ENCODE measurements around the gene CYTH2.

CYTH2 gene

GRCh38 chr19:48493718-48494401 lies 24.7 kb downstream of the CYTH2 start:
- DNase-seq (ENCODE audit: low spot score): no peak

DNA sequence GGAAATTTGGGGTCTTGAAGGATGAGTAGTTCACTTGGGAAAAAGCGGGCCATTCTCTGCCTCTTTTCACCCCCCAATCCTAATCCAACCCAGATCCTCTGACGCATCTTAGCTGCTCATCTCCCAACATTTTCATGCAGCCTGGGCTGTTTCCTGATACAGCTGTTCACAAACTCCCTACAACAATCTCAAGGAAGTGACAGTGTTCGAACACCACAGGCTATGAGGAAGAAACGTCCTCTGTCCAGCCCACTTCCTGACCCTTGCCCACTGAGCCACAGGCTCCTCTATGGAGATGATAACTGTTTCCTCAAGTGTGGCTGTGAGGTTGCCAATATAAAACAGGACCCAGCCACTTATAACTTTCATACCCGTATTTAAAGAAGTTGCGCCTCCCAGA lies 26.2 kb downstream of the CYTH2 start:
- DNase-seq (ENCODE audit: low spot score): no peak

- no peak for DNase-seq (ENCODE audit: low spot score)
Measured at GRCh38 chr19:48496959-48497727, 28.0 kb downstream of the CYTH2 start.

GRCh38 chr19:48497728-48498594 lies 28.8 kb downstream of the CYTH2 start:
- DNase-seq (ENCODE audit: low spot score): no peak

- DNase-seq (ENCODE audit: low spot score): no peak
Measured at GRCh38 chr19:48498595-48499311, 29.6 kb downstream of the CYTH2 start.

- DNase-seq (ENCODE audit: low spot score): no peak
Measured at GRCh38 chr19:48499316-48500090, 30.3 kb downstream of the CYTH2 start.

DNA sequence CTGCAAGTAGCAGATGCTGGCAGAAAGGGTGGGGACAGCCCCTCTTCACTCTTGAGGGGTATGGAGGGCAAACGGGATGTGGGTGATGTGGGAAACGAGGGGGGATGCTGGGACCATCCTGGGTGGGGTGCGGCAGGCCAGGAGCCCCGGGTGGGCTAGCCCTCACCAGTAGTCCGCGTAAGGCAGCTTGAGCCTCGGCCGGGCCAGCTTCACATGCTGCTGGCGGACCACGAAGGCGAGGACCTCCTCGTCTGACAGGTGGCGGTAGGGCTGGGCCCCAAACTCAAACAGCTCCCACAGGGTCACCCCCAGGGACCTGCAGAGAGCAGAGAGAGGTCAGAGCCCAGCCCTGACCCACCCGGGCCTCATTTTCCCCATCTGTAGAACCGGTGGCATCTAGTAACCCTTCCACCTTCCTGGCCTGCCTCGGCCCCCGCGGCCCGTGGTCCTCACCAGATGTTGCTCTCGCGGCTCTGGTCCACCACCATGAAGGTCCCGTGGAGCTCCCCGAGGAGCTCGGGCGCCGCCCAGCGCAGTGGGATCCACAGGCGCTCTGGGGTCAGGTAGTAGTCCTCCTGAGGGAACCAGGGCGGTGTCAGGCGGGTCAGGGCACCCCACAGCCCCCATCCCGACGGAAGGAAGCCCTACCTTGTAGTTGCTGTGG lies 31.8 kb downstream of the CYTH2 start:
- DNase-seq (ENCODE audit: low spot score): no peak

- DNase-seq (ENCODE audit: low spot score): peak; percentile 57
Measured at GRCh38 chr19:48501494-48502349, 32.6 kb downstream of the CYTH2 start.

DNA sequence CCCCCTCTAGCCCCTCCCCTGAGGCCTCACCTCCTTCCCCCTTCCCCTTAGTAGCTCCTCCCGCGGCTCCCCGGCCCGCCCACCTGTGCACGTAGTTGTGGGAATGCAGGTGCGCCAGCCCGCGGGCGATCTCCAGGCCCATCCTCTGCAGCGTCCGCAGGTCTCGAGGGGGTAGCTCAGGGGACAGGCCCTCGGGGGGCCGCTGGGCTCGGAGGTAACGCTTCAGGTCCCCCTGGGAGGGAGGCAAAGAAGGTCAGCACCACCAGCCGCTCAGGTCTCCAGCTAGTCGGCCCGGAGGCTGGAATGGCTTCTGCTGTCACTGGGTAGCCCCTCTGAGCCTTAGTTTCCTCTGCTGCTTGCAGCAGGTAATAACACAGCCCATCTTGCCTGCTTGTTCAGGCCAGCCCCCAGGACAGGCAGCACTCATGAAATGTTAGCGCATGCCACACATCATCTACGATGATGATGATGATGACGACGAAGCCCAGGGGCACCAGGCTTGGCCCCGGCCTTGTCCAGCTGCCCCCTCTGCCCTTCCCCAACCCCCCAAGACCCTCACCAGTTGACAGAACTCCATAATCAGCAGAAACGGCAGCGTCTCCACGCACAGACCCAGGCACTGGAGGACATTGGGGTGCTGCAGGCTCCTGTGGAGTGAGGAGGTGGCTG lies 33.3 kb downstream of the CYTH2 start:
- no peak for DNase-seq (ENCODE audit: low spot score)

DNA sequence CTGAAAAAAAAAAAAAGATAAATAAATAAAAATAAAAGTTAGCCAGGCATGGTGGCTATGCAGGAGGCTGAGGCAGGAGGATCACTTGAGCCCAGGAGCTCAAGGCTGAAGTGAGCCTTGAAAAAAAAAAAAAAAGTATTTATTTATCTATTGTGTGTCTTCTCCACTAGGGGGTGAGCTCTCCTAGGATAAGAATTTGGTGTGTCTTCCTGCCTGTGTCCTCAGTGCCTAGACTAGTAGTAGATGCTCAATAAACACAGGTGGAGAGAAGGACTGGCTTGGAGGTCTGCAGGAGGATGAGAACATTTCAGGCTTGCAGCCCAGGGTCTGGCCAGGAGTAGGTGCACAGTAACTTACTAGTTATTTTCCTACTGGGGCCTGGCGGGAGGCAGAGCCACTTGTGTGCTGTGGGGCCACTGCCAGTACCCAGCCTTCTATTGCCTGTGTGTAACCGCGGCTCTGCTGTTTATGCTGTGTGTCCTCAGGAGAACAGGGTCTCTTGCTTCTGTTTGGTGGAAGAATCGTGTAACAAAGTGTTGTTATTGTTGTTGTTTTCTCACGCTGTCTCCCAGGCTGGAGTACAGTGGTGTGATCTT lies 37.1 kb downstream of the CYTH2 start:
- DNase-seq (ENCODE audit: low spot score): no peak

DNA sequence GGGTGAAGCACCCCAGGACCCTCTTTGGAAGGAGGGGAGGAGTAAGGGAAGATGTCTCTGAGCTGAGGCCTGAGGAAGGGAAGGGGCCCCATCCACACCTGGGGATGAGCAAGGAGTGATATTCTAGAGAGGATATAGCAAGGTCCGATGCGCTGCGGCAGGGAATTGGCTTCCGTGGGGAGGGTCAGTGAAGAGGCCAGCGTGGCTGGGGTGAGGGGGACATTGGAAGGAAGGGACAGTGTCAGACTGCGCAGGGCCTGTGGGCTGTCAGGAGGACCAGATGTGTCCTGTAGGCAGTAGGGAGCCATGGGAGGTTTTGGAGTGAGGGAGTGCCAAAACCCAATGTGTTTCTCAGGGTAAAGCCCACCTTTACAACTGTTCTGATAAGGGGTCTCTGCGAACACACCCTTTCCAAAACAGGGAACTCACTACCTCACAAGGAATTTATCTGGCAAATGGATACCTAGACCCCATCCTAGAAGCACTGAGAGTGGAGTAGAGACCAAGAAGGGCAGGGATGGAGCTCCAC lies 38.8 kb downstream of the CYTH2 start:
- DNase-seq (ENCODE audit: low spot score): no peak

DNA sequence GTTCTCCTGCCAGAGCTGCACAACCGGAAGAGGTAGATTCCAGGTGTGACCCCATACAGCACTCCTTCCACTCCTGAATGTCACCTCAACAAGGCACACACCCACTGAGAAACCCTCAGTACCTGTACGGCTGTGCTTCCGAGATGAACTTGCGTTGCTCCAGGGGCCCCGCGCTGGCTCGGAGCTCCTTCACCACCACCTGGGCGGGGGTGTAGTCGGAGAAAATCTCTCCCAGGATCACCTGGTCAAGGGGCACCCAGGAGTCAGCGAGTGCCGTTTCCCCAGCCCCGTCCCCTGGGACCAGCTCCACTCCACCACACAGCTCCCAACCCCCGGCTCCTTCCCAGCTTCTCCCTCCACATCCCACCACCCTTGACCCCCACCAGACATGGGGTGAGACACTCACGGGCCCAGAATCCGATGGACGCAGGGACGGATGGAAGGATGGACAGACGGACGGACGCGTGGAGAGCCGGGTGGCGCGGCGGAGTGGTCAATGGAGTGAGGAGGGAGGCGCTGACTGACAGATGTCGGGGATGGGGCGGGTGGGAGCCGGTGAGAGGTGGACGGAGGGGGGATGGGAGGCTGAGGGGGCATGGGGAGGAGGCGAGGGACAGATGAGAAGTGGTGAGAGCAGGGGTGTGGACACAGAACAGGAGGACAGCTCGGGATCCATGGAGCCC lies 39.7 kb downstream of the CYTH2 start:
- no peak for DNase-seq (ENCODE audit: low spot score)

GRCh38 chr19:48509467-48510194 lies 40.5 kb downstream of the CYTH2 start:
- no peak for DNase-seq (ENCODE audit: low spot score)

DNA sequence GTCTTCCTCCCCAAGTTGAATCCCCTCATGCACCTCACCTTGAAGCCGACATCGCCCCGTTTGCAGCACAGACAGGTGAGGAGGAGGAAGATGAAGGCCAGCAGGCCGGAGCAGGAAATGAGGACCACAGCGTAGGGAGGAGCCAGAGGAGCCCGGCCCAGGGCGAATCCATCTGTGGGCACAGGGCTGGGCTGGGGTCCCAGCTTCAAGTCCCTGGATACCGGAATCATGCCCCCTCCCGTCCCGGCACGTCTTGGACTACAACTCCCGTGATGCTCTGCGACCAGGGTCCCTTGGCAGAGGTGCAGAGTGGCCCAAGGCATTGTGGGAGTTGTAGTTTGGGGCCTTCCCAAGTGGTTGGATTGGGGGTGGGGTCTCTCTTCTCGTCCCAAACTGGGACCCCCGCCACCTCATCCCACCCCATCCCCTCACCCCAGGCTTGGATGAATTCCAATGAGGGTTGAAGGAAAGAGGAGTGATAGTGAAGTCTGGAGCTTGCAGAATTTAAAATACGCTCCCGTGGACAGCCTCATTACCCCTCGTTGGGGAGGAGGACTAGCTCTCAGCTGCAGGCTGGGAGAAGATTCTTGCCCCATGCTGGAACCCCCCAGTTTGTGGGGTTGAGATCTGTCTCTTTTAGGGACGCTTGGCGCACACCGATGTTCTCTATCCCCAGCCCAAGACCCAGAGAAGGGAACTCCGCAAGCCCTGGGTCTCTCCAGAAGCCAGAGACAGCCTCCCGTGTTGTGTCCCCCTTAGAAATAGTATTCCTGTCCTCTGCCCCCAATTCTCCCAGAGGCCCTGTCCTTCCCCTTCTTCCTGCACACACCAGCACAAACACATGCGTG lies 41.5 kb downstream of the CYTH2 start:
- DNase-seq (ENCODE audit: low spot score): peak; percentile 86

DNA sequence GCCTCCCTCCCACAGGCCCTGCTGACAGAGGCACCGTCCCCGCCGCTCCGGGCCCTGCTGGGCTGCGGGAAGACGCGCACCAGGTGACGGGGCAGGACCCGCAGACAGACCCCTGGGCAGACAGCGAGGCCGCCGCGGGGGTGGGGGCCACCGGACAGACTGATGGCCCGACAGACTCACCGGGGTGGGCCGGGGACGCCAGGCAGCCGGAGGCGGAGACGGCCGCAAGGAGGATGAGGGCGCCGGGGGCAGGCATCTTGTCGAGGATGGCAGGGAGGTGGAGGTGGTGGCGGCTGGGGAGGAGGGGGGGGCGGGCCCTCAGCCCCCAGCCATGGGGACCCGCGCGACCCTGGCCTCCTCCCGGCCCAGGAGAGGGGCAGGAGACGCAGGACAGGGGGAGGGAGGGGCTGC lies 42.2 kb downstream of the CYTH2 start:
- no peak for DNase-seq (ENCODE audit: low spot score)

GRCh38 chr19:48511800-48512503 lies 42.8 kb downstream of the CYTH2 start, which contains the start of gene LMTK3:
TSS of gene LMTK3 (minus strand) at chr19:48511835. CDS start at chr19:48511576, 259 bp downstream.
- peak; percentile 92 for DNase-seq (ENCODE audit: low spot score)
